ENCODE data around the gene CFAP43. TPM values are rescaled to one million over a fixed set of nuclear protein-coding genes. Genes with fewer than 3 reads are reported as not detected.
A peak's percentile ranks its signal among the peaks of the same experiment; 100 is the strongest.

Gene CFAP43, protein sequence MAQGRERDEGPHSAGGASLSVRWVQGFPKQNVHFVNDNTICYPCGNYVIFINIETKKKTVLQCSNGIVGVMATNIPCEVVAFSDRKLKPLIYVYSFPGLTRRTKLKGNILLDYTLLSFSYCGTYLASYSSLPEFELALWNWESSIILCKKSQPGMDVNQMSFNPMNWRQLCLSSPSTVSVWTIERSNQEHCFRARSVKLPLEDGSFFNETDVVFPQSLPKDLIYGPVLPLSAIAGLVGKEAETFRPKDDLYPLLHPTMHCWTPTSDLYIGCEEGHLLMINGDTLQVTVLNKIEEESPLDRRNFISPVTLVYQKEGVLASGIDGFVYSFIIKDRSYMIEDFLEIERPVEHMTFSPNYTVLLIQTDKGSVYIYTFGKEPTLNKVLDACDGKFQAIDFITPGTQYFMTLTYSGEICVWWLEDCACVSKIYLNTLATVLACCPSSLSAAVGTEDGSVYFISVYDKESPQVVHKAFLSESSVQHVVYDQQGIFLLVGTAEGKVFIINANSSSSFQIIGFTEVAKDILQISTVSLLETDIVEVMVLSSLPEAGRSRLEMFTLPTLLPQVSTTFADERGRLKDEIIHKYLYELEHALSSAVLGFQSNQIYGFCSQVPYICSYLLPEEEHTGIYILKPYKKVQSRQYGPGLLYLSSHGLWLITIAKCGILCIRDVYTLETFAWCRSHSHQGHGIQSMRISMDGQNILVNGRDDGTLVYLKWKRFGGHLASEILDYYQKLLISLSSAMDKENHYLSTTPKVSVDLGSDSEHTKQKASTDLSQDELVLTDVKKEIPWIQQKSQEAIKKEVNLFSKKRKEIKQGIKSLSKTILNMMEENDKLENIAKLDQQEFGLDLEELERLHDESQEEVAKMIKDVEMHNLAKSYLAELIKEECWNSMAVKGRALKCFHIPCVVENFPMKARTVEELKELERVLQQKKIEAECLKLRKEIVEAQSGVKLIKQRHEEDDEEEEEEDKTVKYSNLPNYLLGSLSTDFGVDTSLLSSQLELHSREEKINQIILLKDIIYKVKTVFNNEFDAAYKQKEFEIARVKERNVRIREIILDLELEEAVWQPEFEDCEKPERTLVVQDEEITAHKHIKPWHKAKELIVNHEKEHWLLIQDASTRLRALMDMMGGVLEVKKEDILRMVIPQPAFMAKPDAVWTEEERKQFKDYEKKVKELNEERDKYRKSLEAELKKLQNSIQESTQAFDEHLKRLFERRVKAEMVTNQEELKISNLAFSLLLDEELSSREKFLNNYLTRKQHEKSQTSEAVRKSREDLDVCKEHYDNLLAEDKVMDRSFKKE (N-terminal part only)
- total RNA-seq (2014; rRNA removed): 0.17 and 0.44 TPM in 2 replicates
- percentile 28 among the genes with signal in this experiment for Bru-seq, nascent RNA
- percentile 42 among the genes with signal in this experiment for BruChase-seq, experiment 1, labeled RNA remaining after a 6-hour chase
- percentile 40 among the genes with signal in this experiment for BruChase-seq, experiment 2, labeled RNA remaining after a 2-hour chase
- long read RNA-seq, partial matches to known transcripts: 1 of 2 reads
- long read RNA-seq, other reads (novel, unspliced or antisense): 1 of 2 reads

GRCh38 chr10:104231784-104232612, at the start of gene CFAP43:
TSS of gene CFAP43 (minus strand) at chr10:104232364. CDS start at chr10:104232246, 118 bp downstream.
- BruUV-seq (replicated peaks): no TSS peak
- intact Hi-C loops (cut with micrococcal nuclease): no loop called here

DNA sequence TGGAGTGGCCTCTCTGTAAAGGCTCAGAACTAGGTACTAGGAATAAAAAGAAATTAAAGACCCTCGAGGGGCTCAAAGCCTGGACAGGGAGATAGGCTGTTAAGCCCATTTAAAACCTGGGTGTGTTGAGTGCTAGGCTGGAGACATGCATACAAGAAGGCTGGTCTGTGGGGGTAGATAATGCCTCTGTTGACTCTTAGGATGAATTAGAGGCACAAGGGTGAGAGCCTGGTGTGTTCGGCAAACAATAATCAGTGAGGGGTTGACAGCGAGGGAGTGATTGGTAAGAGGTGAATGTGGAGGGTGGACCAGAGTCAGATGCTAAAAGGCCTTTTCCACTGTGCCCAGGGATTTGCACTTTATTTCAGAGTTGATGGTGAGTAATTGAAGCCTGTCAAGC, 49.5 kb upstream of the CFAP43 start:
- Histone ChIP-seq H3K79me2 (ENCODE audit: low read length) (no peaks in the 10 kb centered on the region), H3K36me3 (ENCODE audit: low read depth, low read length) (no peaks in the 10 kb centered on the region), H3K4me1 (ENCODE audit: insufficient read depth, low read length) (peaks cover 9% of the 10 kb centered on the region), H3K9ac (ENCODE audit: low read length) (no peak overlapping the region), H3K27ac (ENCODE audit: low read length) (no peak overlapping the region), H3K9me2 (replicated peaks; ENCODE audit: low read length) (no peaks in the 10 kb centered on the region), H3K4me3 (ENCODE audit: low read length) (no peak overlapping the region), H2AFZ (ENCODE audit: low read length) (no peak overlapping the region), H4K20me1 (ENCODE audit: low read length) (no peaks in the 10 kb centered on the region), H3K27me3 (ENCODE audit: low read length) (no peaks in the 10 kb centered on the region), H3K9me3 (ENCODE audit: low read length) (no peaks in the 10 kb centered on the region), H3F3A (ENCODE audit: low read length, unreplicated experiment) (no peaks in the 10 kb centered on the region), H3K4me2 (ENCODE audit: low read length) (no peak overlapping the region)
- TF ChIP-seq EZH2 (IDR thresholded peaks at IDR 0.05; ENCODE audit: low read length, unreplicated experiment) (no peak), EZH2phosphoT487 (IDR thresholded peaks at IDR 0.05; ENCODE audit: borderline replicate concordance, low read length) (no peak)
- TF ChIP-seq, protein P1, sequence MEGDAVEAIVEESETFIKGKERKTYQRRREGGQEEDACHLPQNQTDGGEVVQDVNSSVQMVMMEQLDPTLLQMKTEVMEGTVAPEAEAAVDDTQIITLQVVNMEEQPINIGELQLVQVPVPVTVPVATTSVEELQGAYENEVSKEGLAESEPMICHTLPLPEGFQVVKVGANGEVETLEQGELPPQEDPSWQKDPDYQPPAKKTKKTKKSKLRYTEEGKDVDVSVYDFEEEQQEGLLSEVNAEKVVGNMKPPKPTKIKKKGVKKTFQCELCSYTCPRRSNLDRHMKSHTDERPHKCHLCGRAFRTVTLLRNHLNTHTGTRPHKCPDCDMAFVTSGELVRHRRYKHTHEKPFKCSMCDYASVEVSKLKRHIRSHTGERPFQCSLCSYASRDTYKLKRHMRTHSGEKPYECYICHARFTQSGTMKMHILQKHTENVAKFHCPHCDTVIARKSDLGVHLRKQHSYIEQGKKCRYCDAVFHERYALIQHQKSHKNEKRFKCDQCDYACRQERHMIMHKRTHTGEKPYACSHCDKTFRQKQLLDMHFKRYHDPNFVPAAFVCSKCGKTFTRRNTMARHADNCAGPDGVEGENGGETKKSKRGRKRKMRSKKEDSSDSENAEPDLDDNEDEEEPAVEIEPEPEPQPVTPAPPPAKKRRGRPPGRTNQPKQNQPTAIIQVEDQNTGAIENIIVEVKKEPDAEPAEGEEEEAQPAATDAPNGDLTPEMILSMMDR (conservative IDR thresholded peaks at IDR 0.05; ENCODE audit: low read depth, low read length): no peak
- intact Hi-C loops (cut with micrococcal nuclease): no loop called here
- POLR2A ChIA-PET (ENCODE audit: unreplicated experiment): no interaction called here
- no peak for ATAC-seq
- BruUV-seq (replicated peaks): no TSS peak
- CTCF ChIA-PET: no interaction called here
- no peak for DNase-seq

More at GRCh38 chr10:104231784-104232612, at the start of gene CFAP43:
- peak; percentile 96 for DNase-seq
- H2AFZ ChIP-seq (ENCODE audit: low read length): peak within 1 kb of the TSS; percentile 98
- no peak for TF ChIP-seq EZH2 (IDR thresholded peaks at IDR 0.05; ENCODE audit: low read length, unreplicated experiment)
- TF ChIP-seq, protein P1 (conservative IDR thresholded peaks at IDR 0.05; ENCODE audit: low read depth, low read length): no peak
- CTCF ChIA-PET: interaction anchor here (0.6 kb wide), 1 partner anchor 111 kb away, joined by 10 read pairs; no protein-coding TSS in a partner anchor
- POLR2A ChIA-PET (ENCODE audit: unreplicated experiment): no interaction called here
- H3K4me1 ChIP-seq (ENCODE audit: insufficient read depth, low read length): no peaks in the 10 kb centered on the region
- peak within 1 kb of the TSS; percentile 84 for H3K9ac ChIP-seq (ENCODE audit: low read length)
- peak within 1 kb of the TSS; percentile 95 for H3K4me3 ChIP-seq (ENCODE audit: low read length)
- H3K27ac ChIP-seq (ENCODE audit: low read length): no peak within 1 kb of the TSS
- H3K79me2 ChIP-seq (ENCODE audit: low read length): no peaks in the 10 kb centered on the region
- peak within 1 kb of the TSS; percentile 99 for H3K4me2 ChIP-seq (ENCODE audit: low read length)
- no peaks in the 10 kb centered on the region for H3K9me3 ChIP-seq (ENCODE audit: low read length)
- no peaks in the 10 kb centered on the region for H3K36me3 ChIP-seq (ENCODE audit: low read depth, low read length)
- no peaks in the 10 kb centered on the region for H3K27me3 ChIP-seq (ENCODE audit: low read length)
- no peaks in the 10 kb centered on the region for H3K9me2 ChIP-seq (replicated peaks; ENCODE audit: low read length)
- peak; percentile 100 for ATAC-seq
- H4K20me1 ChIP-seq (ENCODE audit: low read length): no peaks in the 10 kb centered on the region
- no peaks in the 10 kb centered on the region for H3F3A ChIP-seq (ENCODE audit: low read length, unreplicated experiment)

Measured in PC-3 (cell line).